Liver (tissue), 9 donors: ENCODE results near the gene ACOT7. TPM values are rescaled to one million over a fixed set of nuclear protein-coding genes. Genes with fewer than 3 reads are reported as not detected.

Experiments
- DNase-seq: peaks from one replicate; pipeline ENCODE4 v3.0.0-alpha.2; 2017; ENCODE audit warnings: low spot score
- H3K27ac ChIP-seq, 2 donors: one replicate each; pipeline ENCODE4 v1.7.0; 2013; ENCODE audit warnings: inconsistent platforms in 2 of 2, low read length in 2 of 2, control low read depth in 1 of 2, low read depth in 1 of 2, mild to moderate bottlenecking in 1 of 2
- H3K27me3 ChIP-seq, 4 donors: one replicate each; pipeline versions ENCODE4 v1.6.1 to v1.7.0; 2013; ENCODE audit warnings: low read length in 3 of 4, inconsistent platforms in 1 of 4, mild to moderate bottlenecking in 1 of 4, moderate library complexity in 1 of 4; ENCODE audit not compliant: control insufficient read depth in 4 of 4, insufficient read depth in 4 of 4
- H3K36me3 ChIP-seq, 4 donors: one replicate each; pipeline versions ENCODE4 v1.6.1 to v1.7.0; 2013; ENCODE audit warnings: low read length in 3 of 4, mild to moderate bottlenecking in 3 of 4, low read depth in 1 of 4, moderate library complexity in 1 of 4; ENCODE audit not compliant: control insufficient read depth in 4 of 4, insufficient read depth in 3 of 4
- H3K4me1 ChIP-seq, 4 donors: one replicate each; pipeline versions ENCODE4 v1.6.1 to v1.7.0; 2013; ENCODE audit warnings: low read length in 3 of 4, mild to moderate bottlenecking in 3 of 4, moderate library complexity in 1 of 4; ENCODE audit not compliant: control insufficient read depth in 4 of 4, insufficient read depth in 4 of 4
- H3K4me3 ChIP-seq, 3 donors: one replicate each; pipeline versions ENCODE4 v1.6.1 to v1.7.0; 2013; ENCODE audit warnings: low read length in 3 of 3, control low read depth in 1 of 3, low read depth in 1 of 3, mild to moderate bottlenecking in 1 of 3
- H3K9ac ChIP-seq, 2 donors: one replicate each; pipeline ENCODE4 v1.7.0; 2013; ENCODE audit warnings: low read length in 2 of 2, mild to moderate bottlenecking in 2 of 2, moderate library complexity in 2 of 2, control low read depth in 1 of 2, low read depth in 1 of 2
- H3K9me3 ChIP-seq, 4 donors: one replicate each; pipeline versions ENCODE4 v1.6.1 to v1.7.0; 2013; ENCODE audit warnings: low read length in 3 of 4; ENCODE audit not compliant: control insufficient read depth in 4 of 4
- FOXA2 ChIP-seq: IDR thresholded peaks from 2 replicates; pipeline ENCODE4 v1.6.1; 2016; ENCODE audit warnings: antibody characterized with exemption
- GABPA ChIP-seq, 2 donors: IDR thresholded peaks in 1 of 2; conservative IDR thresholded peaks in 1 of 2; 2 replicates each; pipeline ENCODE4 v1.6.1; 2016; ENCODE audit warnings: antibody characterized with exemption in 2 of 2, mild to moderate bottlenecking in 1 of 2, moderate library complexity in 1 of 2
- HNF4G ChIP-seq: IDR thresholded peaks from 2 replicates; pipeline ENCODE4 v1.6.1; 2016; ENCODE audit warnings: antibody characterized with exemption
- JUND ChIP-seq, 2 donors: IDR thresholded peaks; 2 replicates each; pipeline ENCODE4 v1.6.1; 2016; ENCODE audit warnings: antibody characterized with exemption in 2 of 2
- NR2F2 ChIP-seq: IDR thresholded peaks from 2 replicates; pipeline ENCODE4 v1.6.1; 2016; ENCODE audit warnings: antibody characterized with exemption
- RAD21 ChIP-seq, 2 donors: IDR thresholded peaks; 2 replicates each; pipeline ENCODE4 v1.6.1; 2016; ENCODE audit warnings: antibody characterized with exemption in 2 of 2, mild to moderate bottlenecking in 2 of 2
- RXRA ChIP-seq, 2 donors: IDR thresholded peaks; 2 replicates each; pipeline ENCODE4 v1.6.1; 2017 to 2018; ENCODE audit warnings: antibody characterized with exemption in 2 of 2, mild to moderate bottlenecking in 1 of 2
- SP1 ChIP-seq: IDR thresholded peaks from 2 replicates; pipeline ENCODE4 v1.6.1; 2018; ENCODE audit warnings: antibody characterized with exemption, mild to moderate bottlenecking
- TAF1 ChIP-seq: conservative IDR thresholded peaks from 2 replicates; pipeline ENCODE4 v1.6.1; 2016; ENCODE audit warnings: antibody characterized with exemption, mild to moderate bottlenecking
- YY1 ChIP-seq: IDR thresholded peaks from 2 replicates; pipeline ENCODE4 v1.6.1; 2016; ENCODE audit warnings: antibody characterized with exemption, mild to moderate bottlenecking
- WGBS: extraction: QIAGEN DNeasy Blood & Tissue Kit; methylation state at CpG from one replicate; pipeline ENCODE4 v1.1.7; 2013; 5-methylcytosine and 5-hydroxymethylcytosine counted together
- polyA plus RNA-seq, 2 donors: library from polyadenylated mRNA; stranded (reverse) in 1 of 2; unstranded in 1 of 2; fragments of 200-250 nt in 1 of 2; fragments of >200 nt in 1 of 2; fragmentation: Nextera tagmentation in 1 of 2; extraction: Ambion mirVana in 1 of 2; gene quantifications; one replicate each; pipeline versions ENCODE4 v1.2.1 to v1.2.3, GENCODE V29; 2013 to 2015
- total RNA-seq, 2 donors: library from RNA; depleted of rRNA; stranded (reverse); fragments of >200 nt; gene quantifications; one replicate each; pipeline ENCODE4 v1.2.3, GENCODE V29; 2014
- TF ChIP-seq, protein P1 (sequence below): IDR thresholded peaks from 2 replicates; pipeline ENCODE4 v1.6.1; 2016; ENCODE audit warnings: antibody characterized with exemption
- TF ChIP-seq, protein P2 (sequence below): IDR thresholded peaks from 2 replicates; pipeline ENCODE4 v1.6.1; 2016; ENCODE audit warnings: antibody characterized with exemption
- TF ChIP-seq, protein P3 (sequence below): IDR thresholded peaks from 2 replicates; pipeline ENCODE4 v1.6.1; 2016; ENCODE audit warnings: antibody characterized with exemption
- TF ChIP-seq, protein P4 (sequence below): fragments of 150-350 bp; IDR thresholded peaks from 2 replicates; pipeline ENCODE4 v1.5.1; 2017; ENCODE audit warnings: improper control_type of control experiment, low read depth, low read length; ENCODE audit not compliant: missing input control
- donor health status: healthy.
- donor health status: healthy.
- donor health status: healthy.
- donor health status: healthy.
- donor health status: healthy.

ACOT7 gene
- total and polyA plus RNA-seq, 4 donors, result 8.7 to 14.4 (median 10.4) TPM

DNA sequence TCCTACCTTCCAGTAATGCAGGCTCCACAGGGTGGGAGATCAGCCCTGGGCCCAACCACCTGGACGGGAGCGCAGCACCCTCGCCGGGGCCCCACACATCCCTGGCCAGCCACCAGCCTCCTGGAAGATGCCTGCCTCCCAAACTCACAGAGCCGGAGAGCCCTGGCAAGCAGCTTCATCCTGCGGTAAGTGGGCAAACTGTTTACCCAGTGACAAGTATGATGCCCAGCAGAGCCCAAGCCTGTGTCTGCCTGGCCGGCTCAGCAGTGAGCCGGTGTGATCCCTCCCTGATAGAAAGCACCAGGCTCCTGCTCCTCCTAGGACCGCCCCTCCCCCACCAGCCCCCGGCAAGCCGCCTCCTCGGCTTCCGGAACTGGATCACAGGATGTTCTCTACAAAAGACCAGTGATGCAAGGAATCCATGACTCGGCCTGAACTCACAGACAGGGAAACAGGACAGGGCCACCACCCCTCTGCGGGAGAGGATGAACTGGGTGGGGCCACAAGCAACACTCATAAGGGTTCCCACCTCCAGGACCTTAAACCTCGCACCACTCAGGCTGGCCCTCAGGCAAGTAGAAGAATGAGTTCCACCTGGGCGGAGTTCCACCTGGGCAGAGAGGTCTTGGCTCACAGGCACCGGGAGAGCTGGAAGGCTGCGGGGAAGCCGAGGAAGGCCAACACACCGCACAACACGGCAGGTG, 7.9 kb downstream of the ACOT7 start:
- Histone ChIP-seq H3K36me3 (no peaks in the 10 kb centered on the region), H3K27me3 (no peaks in the 10 kb centered on the region), H3K9me3 (no peaks in the 10 kb centered on the region), H3K4me1 (no peaks in the 10 kb centered on the region), H3K9ac (no peak overlapping the region), H3K4me3 (no peak overlapping the region), H3K27ac (no peak overlapping the region)
- TF ChIP-seq, protein P1, sequence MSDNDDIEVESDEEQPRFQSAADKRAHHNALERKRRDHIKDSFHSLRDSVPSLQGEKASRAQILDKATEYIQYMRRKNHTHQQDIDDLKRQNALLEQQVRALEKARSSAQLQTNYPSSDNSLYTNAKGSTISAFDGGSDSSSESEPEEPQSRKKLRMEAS, result no peak
- TF ChIP-seq GABPA (IDR thresholded peaks at IDR 0.05 in 1 of 2, conservative IDR thresholded peaks at IDR 0.05 in 1 of 2), result peak; percentile 36 to 55
- no peak for DNase-seq
- 82% methylated on average over 22 of the region's 22 CpGs for WGBS

DNA sequence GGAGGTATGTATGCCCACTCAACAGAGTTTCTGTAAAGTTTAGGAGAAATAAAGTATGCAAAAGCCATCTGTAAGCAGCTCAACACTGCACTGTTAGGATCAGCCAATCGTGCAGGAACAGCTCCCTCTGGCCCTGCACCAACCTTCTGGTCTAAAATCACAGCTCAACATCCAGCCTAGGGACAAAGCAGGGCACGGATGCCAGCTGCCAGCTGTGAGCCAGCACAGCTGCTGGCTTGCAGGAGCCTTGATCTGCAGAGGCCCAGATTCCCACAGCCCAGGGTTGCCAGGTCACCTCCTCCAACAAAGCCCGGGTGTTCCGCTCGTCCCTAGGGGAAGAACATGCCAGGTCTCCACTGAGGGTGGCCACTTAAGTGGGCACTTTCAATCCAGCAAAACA, 8.6 kb downstream of the ACOT7 start:
- Histone ChIP-seq H3K36me3 (no peaks in the 10 kb centered on the region), H3K9me3 (no peaks in the 10 kb centered on the region), H3K9ac (no peak overlapping the region), H3K4me1 (no peaks in the 10 kb centered on the region), H3K27ac (no peak overlapping the region), H3K4me3 (no peak overlapping the region), H3K27me3 (no peaks in the 10 kb centered on the region)
- DNase-seq, result no peak
- TF ChIP-seq NR2F2, result no peak
- TF ChIP-seq, protein P2, sequence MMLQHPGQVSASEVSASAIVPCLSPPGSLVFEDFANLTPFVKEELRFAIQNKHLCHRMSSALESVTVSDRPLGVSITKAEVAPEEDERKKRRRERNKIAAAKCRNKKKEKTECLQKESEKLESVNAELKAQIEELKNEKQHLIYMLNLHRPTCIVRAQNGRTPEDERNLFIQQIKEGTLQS, result no peak
- TF ChIP-seq, protein P1, result no peak
- WGBS, result 87% methylated on average over 5 of the region's 5 CpGs

DNA sequence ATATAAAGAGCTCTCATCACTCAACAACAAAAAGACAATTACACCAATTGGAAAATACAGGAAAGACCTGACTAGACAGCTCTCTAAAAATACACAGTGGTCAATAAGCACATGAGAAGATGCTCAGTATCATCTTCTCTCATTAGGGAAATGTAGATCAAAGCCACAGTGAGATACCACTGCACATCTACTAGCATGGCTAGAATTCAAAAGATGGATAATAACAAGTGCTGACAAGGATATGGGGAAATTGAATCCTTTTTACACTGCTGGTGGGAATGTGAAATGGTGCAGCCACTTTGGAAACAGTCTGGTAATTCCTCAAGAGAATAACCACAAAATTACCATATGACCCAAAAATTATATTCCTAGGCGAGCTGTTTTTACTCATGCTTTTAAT, 9.4 kb downstream of the ACOT7 start:
- Histone ChIP-seq H3K4me3 (no peak overlapping the region), H3K9me3 (no peaks in the 10 kb centered on the region), H3K27ac (no peak overlapping the region), H3K36me3 (no peaks in the 10 kb centered on the region), H3K9ac (no peak overlapping the region), H3K27me3 (no peaks in the 10 kb centered on the region), H3K4me1 (no peaks in the 10 kb centered on the region)
- 95% methylated on average over 1 of the region's 1 CpG for WGBS
- no peak for TF ChIP-seq FOXA2
- TF ChIP-seq RXRA (IDR thresholded peaks at IDR 0.05), result no peak
- no peak for TF ChIP-seq GABPA (IDR thresholded peaks at IDR 0.05 in 1 of 2, conservative IDR thresholded peaks at IDR 0.05 in 1 of 2)
- TF ChIP-seq, protein P2, result no peak
- no peak for TF ChIP-seq YY1
- TF ChIP-seq, protein P3, sequence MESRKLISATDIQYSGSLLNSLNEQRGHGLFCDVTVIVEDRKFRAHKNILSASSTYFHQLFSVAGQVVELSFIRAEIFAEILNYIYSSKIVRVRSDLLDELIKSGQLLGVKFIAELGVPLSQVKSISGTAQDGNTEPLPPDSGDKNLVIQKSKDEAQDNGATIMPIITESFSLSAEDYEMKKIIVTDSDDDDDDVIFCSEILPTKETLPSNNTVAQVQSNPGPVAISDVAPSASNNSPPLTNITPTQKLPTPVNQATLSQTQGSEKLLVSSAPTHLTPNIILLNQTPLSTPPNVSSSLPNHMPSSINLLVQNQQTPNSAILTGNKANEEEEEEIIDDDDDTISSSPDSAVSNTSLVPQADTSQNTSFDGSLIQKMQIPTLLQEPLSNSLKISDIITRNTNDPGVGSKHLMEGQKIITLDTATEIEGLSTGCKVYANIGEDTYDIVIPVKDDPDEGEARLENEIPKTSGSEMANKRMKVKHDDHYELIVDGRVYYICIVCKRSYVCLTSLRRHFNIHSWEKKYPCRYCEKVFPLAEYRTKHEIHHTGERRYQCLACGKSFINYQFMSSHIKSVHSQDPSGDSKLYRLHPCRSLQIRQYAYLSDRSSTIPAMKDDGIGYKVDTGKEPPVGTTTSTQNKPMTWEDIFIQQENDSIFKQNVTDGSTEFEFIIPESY, result no peak
- TF ChIP-seq RAD21 (IDR thresholded peaks at IDR 0.05), result no peak
- TF ChIP-seq SP1, result no peak
- TF ChIP-seq TAF1, result no peak
- TF ChIP-seq, protein P4, sequence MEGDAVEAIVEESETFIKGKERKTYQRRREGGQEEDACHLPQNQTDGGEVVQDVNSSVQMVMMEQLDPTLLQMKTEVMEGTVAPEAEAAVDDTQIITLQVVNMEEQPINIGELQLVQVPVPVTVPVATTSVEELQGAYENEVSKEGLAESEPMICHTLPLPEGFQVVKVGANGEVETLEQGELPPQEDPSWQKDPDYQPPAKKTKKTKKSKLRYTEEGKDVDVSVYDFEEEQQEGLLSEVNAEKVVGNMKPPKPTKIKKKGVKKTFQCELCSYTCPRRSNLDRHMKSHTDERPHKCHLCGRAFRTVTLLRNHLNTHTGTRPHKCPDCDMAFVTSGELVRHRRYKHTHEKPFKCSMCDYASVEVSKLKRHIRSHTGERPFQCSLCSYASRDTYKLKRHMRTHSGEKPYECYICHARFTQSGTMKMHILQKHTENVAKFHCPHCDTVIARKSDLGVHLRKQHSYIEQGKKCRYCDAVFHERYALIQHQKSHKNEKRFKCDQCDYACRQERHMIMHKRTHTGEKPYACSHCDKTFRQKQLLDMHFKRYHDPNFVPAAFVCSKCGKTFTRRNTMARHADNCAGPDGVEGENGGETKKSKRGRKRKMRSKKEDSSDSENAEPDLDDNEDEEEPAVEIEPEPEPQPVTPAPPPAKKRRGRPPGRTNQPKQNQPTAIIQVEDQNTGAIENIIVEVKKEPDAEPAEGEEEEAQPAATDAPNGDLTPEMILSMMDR, result no peak
- TF ChIP-seq, protein P1, result no peak
- TF ChIP-seq JUND (IDR thresholded peaks at IDR 0.05), result no peak
- TF ChIP-seq HNF4G, result no peak
- DNase-seq, result no peak
